Measurements from ENCODE around the gene PAFAH1B1. TPM values are rescaled to one million over a fixed set of nuclear protein-coding genes. Genes with fewer than 3 reads are reported as not detected.

Gene PAFAH1B1
- total RNA-seq, 1 experiment from 2014 or later = 114 TPM

- TF ChIP-seq, protein P1, sequence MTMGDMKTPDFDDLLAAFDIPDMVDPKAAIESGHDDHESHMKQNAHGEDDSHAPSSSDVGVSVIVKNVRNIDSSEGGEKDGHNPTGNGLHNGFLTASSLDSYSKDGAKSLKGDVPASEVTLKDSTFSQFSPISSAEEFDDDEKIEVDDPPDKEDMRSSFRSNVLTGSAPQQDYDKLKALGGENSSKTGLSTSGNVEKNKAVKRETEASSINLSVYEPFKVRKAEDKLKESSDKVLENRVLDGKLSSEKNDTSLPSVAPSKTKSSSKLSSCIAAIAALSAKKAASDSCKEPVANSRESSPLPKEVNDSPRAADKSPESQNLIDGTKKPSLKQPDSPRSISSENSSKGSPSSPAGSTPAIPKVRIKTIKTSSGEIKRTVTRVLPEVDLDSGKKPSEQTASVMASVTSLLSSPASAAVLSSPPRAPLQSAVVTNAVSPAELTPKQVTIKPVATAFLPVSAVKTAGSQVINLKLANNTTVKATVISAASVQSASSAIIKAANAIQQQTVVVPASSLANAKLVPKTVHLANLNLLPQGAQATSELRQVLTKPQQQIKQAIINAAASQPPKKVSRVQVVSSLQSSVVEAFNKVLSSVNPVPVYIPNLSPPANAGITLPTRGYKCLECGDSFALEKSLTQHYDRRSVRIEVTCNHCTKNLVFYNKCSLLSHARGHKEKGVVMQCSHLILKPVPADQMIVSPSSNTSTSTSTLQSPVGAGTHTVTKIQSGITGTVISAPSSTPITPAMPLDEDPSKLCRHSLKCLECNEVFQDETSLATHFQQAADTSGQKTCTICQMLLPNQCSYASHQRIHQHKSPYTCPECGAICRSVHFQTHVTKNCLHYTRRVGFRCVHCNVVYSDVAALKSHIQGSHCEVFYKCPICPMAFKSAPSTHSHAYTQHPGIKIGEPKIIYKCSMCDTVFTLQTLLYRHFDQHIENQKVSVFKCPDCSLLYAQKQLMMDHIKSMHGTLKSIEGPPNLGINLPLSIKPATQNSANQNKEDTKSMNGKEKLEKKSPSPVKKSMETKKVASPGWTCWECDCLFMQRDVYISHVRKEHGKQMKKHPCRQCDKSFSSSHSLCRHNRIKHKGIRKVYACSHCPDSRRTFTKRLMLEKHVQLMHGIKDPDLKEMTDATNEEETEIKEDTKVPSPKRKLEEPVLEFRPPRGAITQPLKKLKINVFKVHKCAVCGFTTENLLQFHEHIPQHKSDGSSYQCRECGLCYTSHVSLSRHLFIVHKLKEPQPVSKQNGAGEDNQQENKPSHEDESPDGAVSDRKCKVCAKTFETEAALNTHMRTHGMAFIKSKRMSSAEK (CRISPR knock-in tag; IDR thresholded peaks at IDR 0.05; ENCODE audit: borderline replicate concordance) = no peak
These were observed 12.8 kb upstream of the PAFAH1B1 start (continued) for GRCh38 chr17:2580661-2581060.

DNA sequence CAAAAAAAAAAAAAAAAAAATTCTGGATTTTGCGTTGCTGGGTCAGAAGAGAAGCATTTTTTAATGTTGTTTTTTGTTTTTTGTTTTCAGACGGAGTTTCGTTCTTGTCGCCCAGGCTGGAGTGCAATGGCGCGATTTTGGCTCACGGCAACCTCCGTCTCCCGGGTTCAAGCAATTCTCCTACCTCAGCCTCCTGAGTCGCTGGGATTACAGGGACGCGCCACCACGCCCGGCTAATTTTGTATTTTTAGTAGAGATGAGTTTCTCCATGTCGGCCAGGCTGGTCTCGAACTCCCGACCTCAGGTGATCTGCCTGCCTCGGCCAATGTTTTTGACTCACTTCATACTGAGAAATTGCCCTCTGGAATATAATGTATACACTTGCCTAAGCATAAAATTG, 11.0 kb upstream of the PAFAH1B1 start:
- TF ChIP-seq TEAD1 (CRISPR knock-in tag; IDR thresholded peaks at IDR 0.05) (no peak), FOXJ3 (CRISPR knock-in tag; IDR thresholded peaks at IDR 0.05; ENCODE audit: borderline replicate concordance) (no peak)
- TF ChIP-seq, protein P2, sequence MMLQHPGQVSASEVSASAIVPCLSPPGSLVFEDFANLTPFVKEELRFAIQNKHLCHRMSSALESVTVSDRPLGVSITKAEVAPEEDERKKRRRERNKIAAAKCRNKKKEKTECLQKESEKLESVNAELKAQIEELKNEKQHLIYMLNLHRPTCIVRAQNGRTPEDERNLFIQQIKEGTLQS (CRISPR knock-in tag; conservative IDR thresholded peaks at IDR 0.05) = no peak
- CTCF ChIA-PET = no interaction called here
- Mint-ChIP-seq H3K4me3 (no peak overlapping the region), H3K9me3 (no peaks in the 10 kb centered on the region), H3K27me3 (ENCODE audit: low read depth) (no peaks in the 10 kb centered on the region), H3K4me1 (peaks cover 10% of the 10 kb centered on the region), H3K27ac (no peak overlapping the region), H3K36me3 (no peaks in the 10 kb centered on the region)
- no peak for ATAC-seq
- no peak for DNase-seq (ENCODE audit: low spot score)
- POLR2A ChIA-PET = no interaction called here

DNA sequence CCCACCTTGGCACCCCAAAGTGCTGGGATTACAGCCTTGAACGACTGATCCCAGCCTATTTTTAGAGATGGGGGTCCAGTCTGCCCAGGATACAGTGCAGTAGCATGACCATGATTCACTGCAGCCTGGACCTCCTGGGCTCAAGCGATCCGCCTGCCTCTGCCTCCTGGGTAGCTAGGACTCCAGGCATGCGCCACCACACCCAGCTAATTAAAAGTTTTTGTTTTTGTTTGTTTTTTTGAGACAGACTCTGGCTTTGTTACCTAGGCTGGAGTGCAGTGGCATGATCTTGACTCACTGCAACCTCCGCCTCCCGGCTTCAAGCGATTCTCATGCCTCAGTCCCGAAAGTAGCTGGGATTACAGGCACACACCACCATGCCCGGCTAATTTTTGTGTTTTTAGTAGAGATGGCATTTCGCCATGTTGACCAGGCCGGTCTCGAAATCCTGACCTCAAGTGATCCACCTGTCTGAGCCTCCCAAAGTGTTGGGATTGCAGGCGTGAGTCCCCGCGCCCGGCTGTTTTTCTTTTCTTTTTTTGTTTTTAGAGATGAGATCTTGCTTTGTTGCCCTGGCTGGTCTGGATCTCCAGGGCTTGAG, 2.3 kb upstream of the PAFAH1B1 start:
- Mint-ChIP-seq H3K36me3 (no peaks in the 10 kb centered on the region), H3K4me1 (peaks cover 12% of the 10 kb centered on the region), H3K27ac (no peak overlapping the region), H3K27me3 (ENCODE audit: low read depth) (no peaks in the 10 kb centered on the region; the same call in 1 of the 2 replicates), H3K9me3 (no peaks in the 10 kb centered on the region), H3K4me3 (no peak overlapping the region)
- ChIA-PET CTCF (no interaction called here), POLR2A (interaction anchor here (1.0 kb wide), 1 partner anchor 94 kb away, joined by 3 read pairs; no protein-coding TSS in a partner anchor)
- ATAC-seq = no peak
- DNase-seq (ENCODE audit: low spot score) = no peak
- TF ChIP-seq NR1H2 (CRISPR knock-in tag; IDR thresholded peaks at IDR 0.05) (no peak), SMAD3 (CRISPR knock-in tag; IDR thresholded peaks at IDR 0.05; ENCODE audit: borderline replicate concordance) (no peak), IRF2 (CRISPR knock-in tag; IDR thresholded peaks at IDR 0.05; ENCODE audit: borderline replicate concordance, low read depth) (no peak), ZNF317 (CRISPR knock-in tag; IDR thresholded peaks at IDR 0.05; ENCODE audit: borderline replicate concordance, low read depth) (no peak), RELA (CRISPR knock-in tag; IDR thresholded peaks at IDR 0.05; ENCODE audit: borderline replicate concordance) (no peak), HMGXB4 (CRISPR knock-in tag; IDR thresholded peaks at IDR 0.05) (no peak), TP53 (CRISPR knock-in tag; IDR thresholded peaks at IDR 0.05) (no peak), NFE2L1 (CRISPR knock-in tag; IDR thresholded peaks at IDR 0.05) (no peak), SOX15 (CRISPR knock-in tag; IDR thresholded peaks at IDR 0.05) (no peak), PRRX2 (CRISPR knock-in tag; IDR thresholded peaks at IDR 0.05) (no peak)
- TF ChIP-seq, protein P3, sequence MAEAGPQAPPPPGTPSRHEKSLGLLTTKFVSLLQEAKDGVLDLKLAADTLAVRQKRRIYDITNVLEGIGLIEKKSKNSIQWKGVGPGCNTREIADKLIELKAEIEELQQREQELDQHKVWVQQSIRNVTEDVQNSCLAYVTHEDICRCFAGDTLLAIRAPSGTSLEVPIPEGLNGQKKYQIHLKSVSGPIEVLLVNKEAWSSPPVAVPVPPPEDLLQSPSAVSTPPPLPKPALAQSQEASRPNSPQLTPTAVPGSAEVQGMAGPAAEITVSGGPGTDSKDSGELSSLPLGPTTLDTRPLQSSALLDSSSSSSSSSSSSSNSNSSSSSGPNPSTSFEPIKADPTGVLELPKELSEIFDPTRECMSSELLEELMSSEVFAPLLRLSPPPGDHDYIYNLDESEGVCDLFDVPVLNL (CRISPR knock-in tag; IDR thresholded peaks at IDR 0.05; ENCODE audit: borderline replicate concordance, low read depth) = no peak
- TF ChIP-seq, protein P4, sequence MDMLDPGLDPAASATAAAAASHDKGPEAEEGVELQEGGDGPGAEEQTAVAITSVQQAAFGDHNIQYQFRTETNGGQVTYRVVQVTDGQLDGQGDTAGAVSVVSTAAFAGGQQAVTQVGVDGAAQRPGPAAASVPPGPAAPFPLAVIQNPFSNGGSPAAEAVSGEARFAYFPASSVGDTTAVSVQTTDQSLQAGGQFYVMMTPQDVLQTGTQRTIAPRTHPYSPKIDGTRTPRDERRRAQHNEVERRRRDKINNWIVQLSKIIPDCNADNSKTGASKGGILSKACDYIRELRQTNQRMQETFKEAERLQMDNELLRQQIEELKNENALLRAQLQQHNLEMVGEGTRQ (CRISPR knock-in tag; IDR thresholded peaks at IDR 0.05) = no peak

All from WTC11 (cell line).